ENCODE measurements around the gene EIF4EBP2.

EIF4EBP2 gene

GRCh38 chr10:70405037-70405824, 1.3 kb downstream of the EIF4EBP2 start:
- H3K4me1 Mint-ChIP-seq, result peaks cover 57% of the 10 kb centered on the region
- H3K9me3 Mint-ChIP-seq, result no peaks in the 10 kb centered on the region
- H3K36me3 Mint-ChIP-seq, result peaks cover 7% of the 10 kb centered on the region
- no peaks in the 10 kb centered on the region for H3K27me3 Mint-ChIP-seq
- peak overlapping the region; percentile 98 for H3K4me3 Mint-ChIP-seq
- H3K27ac Mint-ChIP-seq, result peak overlapping the region; percentile 97

- H3K27ac Mint-ChIP-seq, result peak overlapping the region; percentile 36
- H3K36me3 Mint-ChIP-seq, result peaks cover 7% of the 10 kb centered on the region
- H3K9me3 Mint-ChIP-seq, result no peaks in the 10 kb centered on the region
- no peak overlapping the region for H3K4me3 Mint-ChIP-seq
- H3K27me3 Mint-ChIP-seq, result no peaks in the 10 kb centered on the region
- H3K4me1 Mint-ChIP-seq, result peaks cover 79% of the 10 kb centered on the region
These were observed 5.8 kb downstream of the EIF4EBP2 start for GRCh38 chr10:70409772-70410171.

- Mint-ChIP-seq H3K9me3 (no peaks in the 10 kb centered on the region), H3K36me3 (peaks cover 6% of the 10 kb centered on the region), H3K27me3 (no peaks in the 10 kb centered on the region), H3K4me3 (no peak overlapping the region), H3K27ac (no peak overlapping the region), H3K4me1 (peaks cover 79% of the 10 kb centered on the region)
These were observed 6.7 kb downstream of the EIF4EBP2 start for GRCh38 chr10:70410608-70411007.

GRCh38 chr10:70412356-70412755, 8.4 kb downstream of the EIF4EBP2 start:
- no peak overlapping the region for H3K27ac Mint-ChIP-seq
- H3K9me3 Mint-ChIP-seq, result no peaks in the 10 kb centered on the region
- H3K27me3 Mint-ChIP-seq, result no peaks in the 10 kb centered on the region
- no peak overlapping the region for H3K4me3 Mint-ChIP-seq
- H3K4me1 Mint-ChIP-seq, result peaks cover 75% of the 10 kb centered on the region
- H3K36me3 Mint-ChIP-seq, result peaks cover 6% of the 10 kb centered on the region

GRCh38 chr10:70417568-70417967, 13.6 kb downstream of the EIF4EBP2 start:
- Mint-ChIP-seq H3K27me3 (no peaks in the 10 kb centered on the region), H3K4me3 (no peak overlapping the region), H3K36me3 (peaks cover 2% of the 10 kb centered on the region), H3K27ac (peak overlapping the region; percentile 52), H3K9me3 (no peaks in the 10 kb centered on the region), H3K4me1 (peaks cover 49% of the 10 kb centered on the region)

GRCh38 chr10:70418229-70418628, 14.3 kb downstream of the EIF4EBP2 start:
- no peak overlapping the region for H3K4me3 Mint-ChIP-seq
- H3K27ac Mint-ChIP-seq, result peak overlapping the region; percentile 52
- peaks cover 5% of the 10 kb centered on the region for H3K36me3 Mint-ChIP-seq
- H3K9me3 Mint-ChIP-seq, result no peaks in the 10 kb centered on the region
- H3K27me3 Mint-ChIP-seq, result no peaks in the 10 kb centered on the region
- peaks cover 47% of the 10 kb centered on the region for H3K4me1 Mint-ChIP-seq

- Mint-ChIP-seq H3K9me3 (no peaks in the 10 kb centered on the region), H3K27ac (no peak overlapping the region), H3K27me3 (no peaks in the 10 kb centered on the region), H3K36me3 (peaks cover 6% of the 10 kb centered on the region), H3K4me3 (no peak overlapping the region), H3K4me1 (peaks cover 44% of the 10 kb centered on the region)
These were observed 14.8 kb downstream of the EIF4EBP2 start for GRCh38 chr10:70418713-70419112.

- H3K4me1 Mint-ChIP-seq, result peaks cover 9% of the 10 kb centered on the region
- H3K9me3 Mint-ChIP-seq, result no peaks in the 10 kb centered on the region
- H3K27ac Mint-ChIP-seq, result peak overlapping the region; percentile 41
- peaks cover 10% of the 10 kb centered on the region for H3K36me3 Mint-ChIP-seq
- H3K27me3 Mint-ChIP-seq, result no peaks in the 10 kb centered on the region
- H3K4me3 Mint-ChIP-seq, result no peak overlapping the region
These were observed 20.4 kb downstream of the EIF4EBP2 start for GRCh38 chr10:70424320-70424719.

GRCh38 chr10:70425096-70425495, 21.2 kb downstream of the EIF4EBP2 start:
- no peaks in the 10 kb centered on the region for H3K27me3 Mint-ChIP-seq
- H3K27ac Mint-ChIP-seq, result peak overlapping the region; percentile 4
- peaks cover 8% of the 10 kb centered on the region for H3K4me1 Mint-ChIP-seq
- peaks cover 10% of the 10 kb centered on the region for H3K36me3 Mint-ChIP-seq
- H3K9me3 Mint-ChIP-seq, result no peaks in the 10 kb centered on the region
- H3K4me3 Mint-ChIP-seq, result no peak overlapping the region

GRCh38 chr10:70426823-70427222, 22.9 kb downstream of the EIF4EBP2 start:
- Mint-ChIP-seq H3K36me3 (peaks cover 10% of the 10 kb centered on the region), H3K27me3 (no peaks in the 10 kb centered on the region), H3K4me1 (peaks cover 15% of the 10 kb centered on the region), H3K9me3 (no peaks in the 10 kb centered on the region), H3K4me3 (no peak overlapping the region), H3K27ac (no peak overlapping the region)

- no peak overlapping the region for H3K27ac Mint-ChIP-seq
- peaks cover 3% of the 10 kb centered on the region for H3K36me3 Mint-ChIP-seq
- H3K9me3 Mint-ChIP-seq, result no peaks in the 10 kb centered on the region
- no peaks in the 10 kb centered on the region for H3K27me3 Mint-ChIP-seq
- peaks cover 33% of the 10 kb centered on the region for H3K4me1 Mint-ChIP-seq
- H3K4me3 Mint-ChIP-seq, result no peak overlapping the region
These were observed 26.8 kb downstream of the EIF4EBP2 start for GRCh38 chr10:70430493-70431445.

- Mint-ChIP-seq H3K36me3 (peaks cover 3% of the 10 kb centered on the region), H3K27ac (peak overlapping the region; percentile 63), H3K4me3 (no peak overlapping the region), H3K27me3 (no peaks in the 10 kb centered on the region), H3K4me1 (peaks cover 33% of the 10 kb centered on the region), H3K9me3 (no peaks in the 10 kb centered on the region)
These were observed 28.2 kb downstream of the EIF4EBP2 start for GRCh38 chr10:70432101-70432500.

- Mint-ChIP-seq H3K27ac (peak overlapping the region; percentile 47), H3K4me1 (peaks cover 33% of the 10 kb centered on the region), H3K27me3 (no peaks in the 10 kb centered on the region), H3K36me3 (peaks cover 3% of the 10 kb centered on the region), H3K9me3 (no peaks in the 10 kb centered on the region), H3K4me3 (peak overlapping the region; percentile 68)
These were observed 28.8 kb downstream of the EIF4EBP2 start for GRCh38 chr10:70432561-70433263.

- Mint-ChIP-seq H3K9me3 (no peaks in the 10 kb centered on the region), H3K4me1 (peaks cover 30% of the 10 kb centered on the region), H3K27ac (peak overlapping the region; percentile 51), H3K4me3 (peak overlapping the region; percentile 26), H3K27me3 (no peaks in the 10 kb centered on the region), H3K36me3 (no peaks in the 10 kb centered on the region)
These were observed 29.8 kb downstream of the EIF4EBP2 start for GRCh38 chr10:70433581-70434280.

Data from activated naive CD4-positive, alpha-beta T cell treated with anti-CD3 and anti-CD28 coated beads, Interleukin-2, amount 50 U/mL, for 24 hours (primary cell).